ENCODE measurements around the gene VPS26B.
"Not testable (repeated sequence)": the region's sequence is repeated elsewhere in the genome, so short reads cannot be mapped to it uniquely, and the experiment has no call there.

The VPS26B gene

DNA sequence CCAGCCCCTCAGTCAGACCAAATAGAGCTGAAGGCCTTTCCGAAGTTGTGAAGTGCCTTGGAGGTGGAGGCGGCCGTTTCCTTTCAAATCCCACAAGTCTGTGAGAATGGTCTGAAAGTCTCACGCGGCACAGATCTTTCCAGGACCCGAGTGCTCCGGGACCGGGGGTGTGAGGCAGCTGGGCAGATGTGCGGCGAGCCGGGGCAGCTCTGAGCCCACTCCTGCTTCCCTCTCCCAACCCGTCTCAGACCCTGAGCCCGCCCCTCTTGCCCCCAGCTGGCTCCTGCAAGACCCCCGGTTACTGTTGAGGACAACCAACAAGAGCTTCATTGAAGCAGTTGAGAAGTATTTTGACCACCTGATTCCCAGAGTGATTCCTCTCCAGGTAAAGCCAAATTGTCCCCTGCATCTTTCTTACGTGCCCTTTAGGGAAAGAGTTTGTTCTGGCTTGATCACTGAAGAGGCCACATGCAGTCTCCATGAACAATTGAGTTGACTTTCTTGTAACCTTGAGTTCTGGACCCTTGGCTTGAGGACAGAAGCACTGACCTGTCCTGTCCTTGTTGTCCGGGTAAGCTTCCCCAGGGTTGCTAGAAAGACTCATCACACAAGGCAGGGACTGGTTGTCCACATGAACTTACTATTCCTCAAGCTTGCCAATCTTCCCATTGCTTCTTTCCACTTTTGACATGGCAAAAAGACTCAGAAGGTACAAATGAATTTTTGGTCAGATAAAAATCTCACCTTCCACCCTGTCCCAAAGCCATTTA is 59.2 kb downstream of the VPS26B start:
- DNase-seq, result no peak

DNA sequence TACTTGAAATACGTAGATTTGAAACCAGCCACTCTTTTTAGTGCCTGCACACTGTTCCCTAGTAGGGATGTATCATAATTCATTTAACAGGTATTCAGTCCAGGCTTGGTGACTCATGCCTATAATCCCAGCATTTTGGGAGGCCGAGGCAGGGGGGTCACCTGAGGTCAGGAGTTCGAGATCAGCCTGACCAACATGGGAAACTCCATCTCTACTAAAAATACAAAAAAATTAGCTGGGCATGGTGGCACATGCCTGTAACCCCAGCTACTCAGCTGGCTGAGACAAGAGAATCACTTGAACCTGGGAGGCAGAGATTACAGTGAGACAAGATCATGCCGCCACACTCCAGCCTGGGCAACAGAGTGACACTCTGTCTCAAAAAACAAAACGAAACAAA is 59.9 kb downstream of the VPS26B start:
- not testable (repeated sequence) for DNase-seq

DNA sequence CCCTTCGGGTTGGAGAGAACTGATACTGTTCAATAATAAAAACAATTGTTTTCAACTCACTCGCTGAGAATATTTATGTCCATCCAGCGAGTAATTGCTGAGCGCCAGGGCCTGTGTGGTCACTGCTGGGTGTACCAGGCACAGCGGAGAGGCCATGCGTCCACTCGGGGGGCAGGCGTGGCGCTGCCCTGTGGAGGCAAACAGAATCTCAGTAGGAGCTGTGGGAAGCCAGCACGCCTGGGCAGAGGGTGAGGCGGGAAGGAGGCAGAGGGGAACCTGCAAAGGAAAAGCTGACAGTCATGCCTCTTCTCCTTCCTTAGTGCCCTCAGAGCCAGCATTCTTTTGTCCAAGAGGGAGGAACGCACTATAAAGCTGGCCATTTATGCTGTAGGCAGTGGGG is 63.1 kb downstream of the VPS26B start:
- no peak for DNase-seq

DNA sequence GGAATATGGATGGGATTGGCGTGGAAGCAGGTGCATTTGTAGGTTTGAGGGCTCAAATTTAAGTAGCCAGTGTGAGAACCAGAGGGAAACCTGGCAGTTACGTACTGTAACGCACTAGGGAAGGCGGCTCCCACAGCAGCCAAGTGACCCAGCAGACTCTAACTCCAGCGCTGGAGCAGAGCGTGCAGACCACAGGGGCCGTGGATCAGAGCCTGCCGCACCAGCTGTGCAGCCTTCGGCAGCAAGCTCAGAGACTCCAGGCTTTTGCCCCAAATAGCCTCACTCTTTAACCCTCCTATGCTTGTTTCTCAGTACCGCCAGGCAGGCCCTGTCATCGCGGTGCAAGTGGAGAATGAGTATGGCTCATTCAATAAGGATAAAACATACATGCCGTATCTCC is 64.0 kb downstream of the VPS26B start:
- DNase-seq, result no peak

DNA sequence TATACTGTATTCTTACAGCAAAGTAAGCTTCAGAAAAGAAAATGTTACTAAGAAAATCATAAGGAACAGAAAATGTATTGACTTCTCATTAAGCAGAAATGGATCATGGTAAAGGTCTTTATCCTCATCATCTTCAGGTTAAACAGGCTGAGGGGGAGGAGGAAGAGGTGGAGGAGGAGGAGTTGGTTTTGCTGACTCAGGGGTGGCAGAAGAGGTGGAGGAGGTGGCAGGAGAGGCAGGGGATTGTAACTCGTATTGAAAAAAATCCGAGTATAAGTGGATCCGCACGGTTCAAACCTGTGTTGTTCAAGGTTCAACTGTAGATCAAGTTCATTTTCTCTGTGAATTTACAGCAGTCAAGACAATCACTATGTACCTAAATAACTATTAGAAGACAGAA is 64.7 kb downstream of the VPS26B start:
- DNase-seq, result no peak

DNA sequence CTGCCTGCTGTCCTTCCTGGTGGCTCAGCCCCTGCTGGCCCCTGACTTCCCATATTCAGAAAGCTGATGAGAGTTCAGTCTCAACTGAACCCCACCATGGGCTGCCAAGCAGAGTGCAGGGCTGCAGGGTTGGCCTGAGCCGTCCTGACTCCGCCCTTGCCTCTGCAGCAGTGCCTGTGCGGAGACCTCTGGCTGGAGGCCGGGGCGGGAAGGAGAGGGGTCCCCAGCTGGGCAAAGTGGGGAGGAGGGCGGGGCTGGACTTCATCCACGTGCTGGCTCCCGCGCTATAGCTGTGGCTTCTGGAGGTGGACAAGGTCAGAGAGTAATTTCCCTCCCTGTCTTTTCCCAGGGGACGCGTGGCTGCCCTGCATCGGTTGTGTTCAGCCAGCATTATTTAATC is 65.3 kb downstream of the VPS26B start:
- DNase-seq, result no peak

DNA sequence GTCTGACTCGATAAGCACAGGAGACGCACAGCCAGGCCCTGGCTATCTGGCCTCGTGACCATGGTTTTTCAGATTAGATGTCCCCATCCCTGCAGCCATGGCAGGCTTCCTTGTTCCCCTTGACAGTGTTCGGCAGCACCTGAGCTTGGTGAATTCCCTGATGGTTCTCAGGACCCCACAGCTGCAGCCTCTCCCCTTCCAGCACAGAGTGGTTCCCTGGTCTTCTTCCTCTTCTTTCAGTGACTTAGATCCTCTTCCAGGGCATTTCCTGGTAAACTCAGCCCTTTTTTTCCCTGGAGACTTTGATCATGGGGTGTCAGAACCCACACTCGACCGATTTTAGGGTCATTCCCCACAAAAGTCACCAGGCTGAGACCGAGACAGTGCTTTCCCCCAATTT is 66.2 kb downstream of the VPS26B start:
- DNase-seq, result no peak

DNA sequence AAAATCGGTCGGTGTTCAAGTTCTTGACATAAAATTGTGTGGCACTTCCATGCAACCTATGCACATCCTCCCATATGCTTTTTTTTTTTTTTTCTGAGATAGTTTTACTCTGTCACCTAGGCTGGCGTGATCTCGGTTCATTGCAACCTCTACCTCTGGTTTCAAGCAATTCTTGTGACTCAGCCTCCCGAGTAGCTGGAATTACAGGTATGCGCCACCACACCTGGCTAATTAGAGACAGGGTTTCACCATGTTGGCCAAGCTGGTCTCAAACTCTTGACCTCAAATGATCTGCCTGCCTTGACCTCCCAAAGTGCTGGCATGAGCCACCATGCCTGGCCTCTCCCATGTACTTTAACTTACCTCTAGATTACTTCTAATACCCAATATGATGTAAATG is 66.7 kb downstream of the VPS26B start:
- DNase-seq, result no peak

DNA sequence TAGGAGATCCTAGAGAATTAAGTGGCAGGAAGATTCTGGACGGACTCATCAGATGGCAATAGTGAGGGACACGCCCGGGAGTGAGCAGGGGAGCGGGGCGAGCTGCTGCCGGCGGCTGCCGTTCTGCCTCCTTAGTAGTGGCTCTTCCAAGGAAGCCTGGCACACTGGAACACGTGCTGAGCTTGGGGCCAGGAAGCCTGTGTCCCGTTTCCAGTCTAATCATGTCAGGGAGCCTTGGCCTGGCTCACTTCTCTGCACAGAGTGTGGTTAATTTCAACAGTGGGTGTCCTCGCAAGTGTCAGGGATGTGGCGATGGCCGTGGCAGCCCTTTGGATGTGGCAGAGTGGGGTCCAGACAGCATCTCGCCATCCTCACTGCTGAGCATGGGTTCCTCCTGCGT is 68.2 kb downstream of the VPS26B start:
- no peak for DNase-seq

DNA sequence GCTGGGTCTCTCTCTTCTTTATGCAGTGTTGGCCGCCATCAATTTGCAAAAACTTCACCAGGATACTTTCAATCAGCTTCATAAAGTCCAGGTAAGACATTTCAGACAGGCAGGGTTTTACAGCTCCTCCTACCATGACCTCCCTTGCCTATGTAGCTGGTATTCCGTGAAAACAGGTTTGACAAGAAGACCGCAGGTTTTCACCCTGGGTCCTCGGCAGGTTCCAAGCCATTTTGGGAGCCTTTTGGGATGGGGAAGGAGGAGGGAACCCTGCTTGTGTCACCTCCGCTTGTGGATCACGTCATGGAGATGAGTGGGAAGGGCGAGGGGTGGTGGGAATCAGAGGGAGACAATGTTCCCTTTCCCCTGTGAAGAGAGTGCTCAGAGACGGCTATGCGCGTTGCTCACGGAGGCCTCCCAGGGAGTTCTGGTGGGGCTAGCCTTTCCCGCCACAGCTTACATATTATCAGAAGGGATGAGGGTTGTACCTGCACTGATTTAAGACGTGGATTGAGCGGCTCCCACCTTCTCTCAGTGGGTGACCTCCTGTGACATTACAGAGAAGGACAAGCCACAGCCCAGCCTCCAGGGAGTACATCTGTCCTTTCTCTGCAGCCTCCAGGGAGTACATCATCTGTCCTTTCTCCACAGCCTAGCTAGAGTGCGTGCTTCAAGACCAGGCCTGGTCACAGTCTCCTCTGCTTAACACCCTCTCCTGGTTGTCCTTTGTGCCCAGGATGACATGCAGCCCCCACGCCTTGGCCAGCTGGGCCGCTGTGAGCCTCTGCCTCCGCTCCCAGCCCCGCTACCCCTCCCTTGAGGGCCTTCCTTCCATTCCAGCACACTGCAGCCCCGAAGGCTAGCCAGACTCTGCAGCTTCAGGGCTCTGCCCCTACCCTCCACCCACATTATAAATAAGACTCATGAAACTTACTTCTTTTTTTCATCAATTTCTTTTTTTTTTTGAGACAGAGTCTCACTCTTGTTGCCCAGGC is 68.9 kb downstream of the VPS26B start:
- no peak for DNase-seq

DNA sequence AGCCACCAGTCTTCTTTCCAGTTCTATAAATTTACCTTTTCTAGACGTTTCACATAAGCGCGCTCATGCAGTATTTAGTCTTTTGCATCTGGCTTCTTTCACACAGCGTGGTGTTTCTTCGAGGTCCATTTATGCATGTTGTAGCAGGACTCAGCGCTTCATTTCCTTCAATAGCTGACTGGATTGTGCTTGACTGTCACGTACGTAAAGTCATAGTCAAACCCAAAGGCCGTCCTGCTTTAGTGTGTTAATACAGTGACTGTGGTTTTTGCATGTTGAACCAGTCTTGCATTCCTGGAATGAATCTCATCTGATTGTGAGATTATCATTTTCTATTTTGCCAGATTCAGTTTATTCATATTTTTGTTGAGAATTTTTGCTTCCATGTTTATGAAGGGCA is 70.2 kb downstream of the VPS26B start:
- DNase-seq, result no peak
